HG03097 (cell line): ENCODE data around the gene KCNF1.

ENCODE experiments used
- ATAC-seq: cut with Tn5 transposase; IDR thresholded peaks from one replicate; pipeline ENCODE4 v1.9.1; 2021; ENCODE audit not compliant: unreplicated experiment, low FRiP score

Gene KCNF1

GRCh38 chr2:10960606-10961489, 49.1 kb downstream of the KCNF1 start:
- ATAC-seq = no peak

GRCh38 chr2:10961490-10961875, 49.7 kb downstream of the KCNF1 start:
- ATAC-seq = no peak

GRCh38 chr2:10962004-10962403, 50.3 kb downstream of the KCNF1 start:
- ATAC-seq = no peak

- ATAC-seq = no peak
Measured at GRCh38 chr2:10963155-10963554, 51.4 kb downstream of the KCNF1 start.
